Thoracic aorta (tissue), 2 donors: Measurements from ENCODE around the gene TESK2. TPM values are rescaled to one million over a fixed set of nuclear protein-coding genes. Genes with fewer than 3 reads are reported as not detected.
"Not testable (repeated sequence)": the region's sequence is repeated elsewhere in the genome, so short reads cannot be mapped to it uniquely, and the experiment has no call there.

ENCODE experiments used
- ATAC-seq: fragments of 150-250 bp; one replicate; pipeline ENCODE4 v1.8.0; 2017; ENCODE audit warnings: low read depth; ENCODE audit not compliant: insufficient number of reproducible peaks, low FRiP score
- DNase-seq: peaks from one replicate; pipeline ENCODE4 v3.0.0-alpha.2; 2020; ENCODE audit warnings: low spot score
- H3K27ac ChIP-seq, 2 donors: fragments of 200-600 bp; sonication (generic); 1 replicate in 1 of 2; 2 replicates in 1 of 2; pipeline ENCODE4 v1.5.1; 2016; ENCODE audit warnings: mild to moderate bottlenecking in 2 of 2, moderate library complexity in 2 of 2
- H3K27me3 ChIP-seq: fragments of 200-600 bp; sonication (generic); replicated peaks from 2 replicates; pipeline ENCODE4 v1.6.0; 2016; ENCODE audit warnings: mild to moderate bottlenecking; ENCODE audit not compliant: insufficient read depth
- H3K36me3 ChIP-seq: fragments of 200-600 bp; sonication (generic); one replicate; pipeline ENCODE4 v1.5.1; 2016
- H3K4me1 ChIP-seq, 2 donors: fragments of 200-600 bp; sonication (generic); 1 replicate in 1 of 2; 2 replicates in 1 of 2; pipeline versions ENCODE4 v1.5.1 to v1.6.0; 2016; ENCODE audit warnings: low read depth in 2 of 2, mild to moderate bottlenecking in 1 of 2; ENCODE audit not compliant: control insufficient read depth in 1 of 2
- H3K4me3 ChIP-seq: fragments of 200-600 bp; sonication (generic); 2 replicates; pipeline ENCODE4 v1.5.1; 2016; ENCODE audit warnings: mild to moderate bottlenecking
- H3K9me3 ChIP-seq: fragments of 200-600 bp; sonication (generic); 2 replicates; pipeline ENCODE4 v1.5.1; 2016
- total RNA-seq, 2 donors: library from RNA; depleted of rRNA; stranded (reverse); fragments of >200 nt; gene quantifications; one replicate each; pipeline versions ENCODE4 v1.1.0 to v1.2.3, GENCODE V29; 2016
- TF ChIP-seq, protein P1 (sequence below): fragments of 200-600 bp; sonication (generic); IDR thresholded peaks from one replicate; pipeline ENCODE4 v1.5.1; 2019; ENCODE audit warnings: antibody characterized with exemption

The TESK2 gene
- total RNA-seq, 2 donors from 2014 or later = 3.5 to 7.6 TPM

DNA sequence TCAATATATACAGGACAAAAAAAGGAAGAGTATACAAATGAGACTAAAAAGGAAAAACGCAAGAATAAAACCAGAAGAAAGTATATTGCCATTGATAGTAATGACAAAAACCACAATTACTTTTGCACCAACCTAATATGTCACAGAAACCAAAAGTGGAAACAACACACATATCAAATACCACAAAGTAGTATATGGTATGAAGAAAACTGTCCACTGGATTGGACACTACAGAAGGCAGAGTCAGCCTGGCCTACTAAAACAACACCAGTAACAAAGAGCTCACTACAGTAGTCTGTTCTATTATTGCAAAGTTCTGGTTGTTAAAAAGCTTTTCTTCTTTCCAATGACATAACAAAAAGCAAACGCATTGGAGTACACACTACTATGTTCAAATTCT is 17.7 kb downstream of the TESK2 start:
- TF ChIP-seq, protein P1, sequence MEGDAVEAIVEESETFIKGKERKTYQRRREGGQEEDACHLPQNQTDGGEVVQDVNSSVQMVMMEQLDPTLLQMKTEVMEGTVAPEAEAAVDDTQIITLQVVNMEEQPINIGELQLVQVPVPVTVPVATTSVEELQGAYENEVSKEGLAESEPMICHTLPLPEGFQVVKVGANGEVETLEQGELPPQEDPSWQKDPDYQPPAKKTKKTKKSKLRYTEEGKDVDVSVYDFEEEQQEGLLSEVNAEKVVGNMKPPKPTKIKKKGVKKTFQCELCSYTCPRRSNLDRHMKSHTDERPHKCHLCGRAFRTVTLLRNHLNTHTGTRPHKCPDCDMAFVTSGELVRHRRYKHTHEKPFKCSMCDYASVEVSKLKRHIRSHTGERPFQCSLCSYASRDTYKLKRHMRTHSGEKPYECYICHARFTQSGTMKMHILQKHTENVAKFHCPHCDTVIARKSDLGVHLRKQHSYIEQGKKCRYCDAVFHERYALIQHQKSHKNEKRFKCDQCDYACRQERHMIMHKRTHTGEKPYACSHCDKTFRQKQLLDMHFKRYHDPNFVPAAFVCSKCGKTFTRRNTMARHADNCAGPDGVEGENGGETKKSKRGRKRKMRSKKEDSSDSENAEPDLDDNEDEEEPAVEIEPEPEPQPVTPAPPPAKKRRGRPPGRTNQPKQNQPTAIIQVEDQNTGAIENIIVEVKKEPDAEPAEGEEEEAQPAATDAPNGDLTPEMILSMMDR = no peak
- Histone ChIP-seq H3K27me3 (no peaks in the 10 kb centered on the region), H3K9me3 (no peaks in the 10 kb centered on the region), H3K36me3 (no peaks in the 10 kb centered on the region), H3K27ac (no peak overlapping the region), H3K4me3 (no peak overlapping the region), H3K4me1 (no peaks in the 10 kb centered on the region)
- ATAC-seq = no peak
- no peak for DNase-seq

GRCh38 chr1:45470306-45470798 is 20.6 kb downstream of the TESK2 start:
- Histone ChIP-seq H3K9me3 (no peaks in the 10 kb centered on the region), H3K4me3 (no peak overlapping the region), H3K27ac (no peak overlapping the region), H3K27me3 (no peaks in the 10 kb centered on the region), H3K36me3 (no peaks in the 10 kb centered on the region), H3K4me1 (no peaks in the 10 kb centered on the region)
- ATAC-seq = no peak
- DNase-seq = no peak
- TF ChIP-seq, protein P1 = no peak

DNA sequence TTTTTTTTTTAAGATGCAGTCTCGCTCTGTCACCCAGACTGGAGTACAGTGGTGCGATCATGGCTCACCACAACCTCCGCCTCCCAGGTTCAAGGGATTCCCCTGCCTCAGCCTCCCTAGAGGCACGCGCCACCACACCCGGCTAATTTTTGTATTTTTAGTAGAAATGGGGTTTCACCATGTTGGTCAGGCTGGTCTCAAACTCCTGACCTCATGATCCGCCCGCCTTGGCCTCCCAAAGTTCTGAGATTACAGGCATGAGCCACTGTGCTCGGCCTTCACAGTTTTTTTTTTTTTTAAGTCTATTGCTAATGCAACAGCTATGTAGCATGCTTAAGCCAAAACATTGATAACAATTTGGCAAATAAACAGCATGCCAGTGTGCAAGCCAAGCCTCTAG is 23.6 kb downstream of the TESK2 start:
- not testable (repeated sequence) for H3K4me3 ChIP-seq, H3K9me3 ChIP-seq, H3K4me1 ChIP-seq, H3K36me3 ChIP-seq, H3K27me3 ChIP-seq, DNase-seq, H3K27ac ChIP-seq, ATAC-seq

GRCh38 chr1:45465277-45465676 is 25.7 kb downstream of the TESK2 start:
- Histone ChIP-seq H3K27me3 (no peaks in the 10 kb centered on the region), H3K4me3 (no peak overlapping the region), H3K4me1 (no peaks in the 10 kb centered on the region), H3K27ac (no peak overlapping the region), H3K9me3 (no peaks in the 10 kb centered on the region), H3K36me3 (no peaks in the 10 kb centered on the region)
- TF ChIP-seq, protein P1 = no peak
- DNase-seq = no peak
- no peak for ATAC-seq

DNA sequence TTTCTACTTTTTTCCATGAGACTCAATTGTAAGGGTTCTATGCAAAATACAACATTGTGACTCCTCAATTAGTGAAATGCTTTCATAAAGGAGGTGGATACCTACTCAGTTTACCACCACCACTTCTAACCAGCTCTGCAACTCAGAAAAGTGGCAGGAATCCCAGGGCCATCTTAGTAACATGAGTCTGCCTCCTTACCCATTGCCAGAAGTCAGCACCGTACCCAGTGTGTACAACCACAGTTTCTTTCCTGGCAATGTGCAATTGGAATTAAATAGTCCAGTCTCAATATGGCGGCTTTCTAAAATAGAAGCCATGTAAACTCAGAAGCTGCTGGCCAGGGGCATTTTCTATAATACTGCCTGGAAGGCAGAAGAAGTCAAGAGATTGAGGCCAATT is 32.1 kb downstream of the TESK2 start:
- TF ChIP-seq, protein P1 = no peak
- Histone ChIP-seq H3K27me3 (no peaks in the 10 kb centered on the region), H3K36me3 (no peaks in the 10 kb centered on the region), H3K4me3 (no peak overlapping the region), H3K9me3 (no peaks in the 10 kb centered on the region), H3K4me1 (no peaks in the 10 kb centered on the region), H3K27ac (no peak overlapping the region)
- DNase-seq = no peak
- ATAC-seq = no peak

DNA sequence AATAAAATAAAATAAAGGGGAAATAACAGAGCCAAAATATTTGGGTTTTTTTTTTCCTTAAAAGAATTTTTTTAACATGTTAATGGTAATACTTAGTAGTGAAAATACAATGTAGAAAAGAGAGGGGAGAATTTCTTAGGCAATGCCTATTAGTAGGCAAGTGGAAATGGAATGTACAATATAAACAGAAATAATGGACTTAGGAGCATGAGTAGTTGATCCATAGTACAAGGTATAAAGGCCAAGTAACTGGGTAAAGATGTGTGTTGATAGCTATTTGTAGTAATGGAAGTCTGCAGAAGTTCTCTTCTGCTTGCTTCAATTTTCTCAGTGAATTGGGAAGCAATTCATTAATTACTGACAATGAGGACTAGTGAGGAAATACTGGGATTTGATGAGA is 34.4 kb downstream of the TESK2 start:
- TF ChIP-seq, protein P1 = no peak

More for the DNA sequence above, 34.4 kb downstream of the TESK2 start:
- H3K4me1 ChIP-seq = no peaks in the 10 kb centered on the region
- H3K9me3 ChIP-seq = no peaks in the 10 kb centered on the region
- H3K27me3 ChIP-seq = no peaks in the 10 kb centered on the region
- H3K27ac ChIP-seq = no peak overlapping the region
- ATAC-seq (no peak), DNase-seq (no peak)
- H3K4me3 ChIP-seq = no peak overlapping the region
- H3K36me3 ChIP-seq = no peaks in the 10 kb centered on the region
